Choroid plexus epithelial cell (primary cell): Measurements from ENCODE around the gene HOXC4.
"Not testable (repeated sequence)": the region's sequence is repeated elsewhere in the genome, so short reads cannot be mapped to it uniquely, and the experiment has no call there.

Source experiments
- DNase-seq: peaks from one replicate; pipeline ENCODE4 v3.0.0-alpha.2; 2010; ENCODE audit warnings: low read depth
- H3K4me3 ChIP-seq: 2 replicates; pipeline ENCODE4 v1.5.1; 2011; ENCODE audit warnings: low read depth, mild to moderate bottlenecking, control low read depth, low read length, moderate library complexity
- TF ChIP-seq, protein P1 (sequence below): conservative IDR thresholded peaks from 2 replicates; pipeline ENCODE4 v1.5.1; 2011; ENCODE audit warnings: low read depth, mild to moderate bottlenecking, control low read depth, inconsistent platforms, low read length, moderate library complexity

The HOXC4 gene

DNA sequence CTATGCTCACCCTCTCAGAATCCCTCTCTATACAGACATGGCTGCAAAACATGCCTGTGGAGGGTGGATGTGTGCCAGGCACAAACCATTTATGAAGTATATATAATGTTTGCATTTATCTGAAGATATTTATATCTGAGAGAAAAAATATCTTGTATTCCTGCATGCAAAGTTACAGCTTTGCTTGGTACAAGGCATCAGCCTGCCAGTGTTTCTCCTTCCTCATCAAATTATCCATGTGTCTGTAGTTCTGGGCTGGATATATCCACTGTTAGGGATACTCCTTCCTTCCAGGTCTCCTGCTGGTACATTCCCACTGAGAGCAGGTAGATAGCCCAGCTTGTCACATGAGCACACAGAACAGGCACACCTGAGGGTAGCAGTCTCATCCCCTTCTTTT lies 12.0 kb downstream of the HOXC4 start:
- DNase-seq, result no peak
- H3K4me3 ChIP-seq, result no peak overlapping the region
- TF ChIP-seq, protein P1, sequence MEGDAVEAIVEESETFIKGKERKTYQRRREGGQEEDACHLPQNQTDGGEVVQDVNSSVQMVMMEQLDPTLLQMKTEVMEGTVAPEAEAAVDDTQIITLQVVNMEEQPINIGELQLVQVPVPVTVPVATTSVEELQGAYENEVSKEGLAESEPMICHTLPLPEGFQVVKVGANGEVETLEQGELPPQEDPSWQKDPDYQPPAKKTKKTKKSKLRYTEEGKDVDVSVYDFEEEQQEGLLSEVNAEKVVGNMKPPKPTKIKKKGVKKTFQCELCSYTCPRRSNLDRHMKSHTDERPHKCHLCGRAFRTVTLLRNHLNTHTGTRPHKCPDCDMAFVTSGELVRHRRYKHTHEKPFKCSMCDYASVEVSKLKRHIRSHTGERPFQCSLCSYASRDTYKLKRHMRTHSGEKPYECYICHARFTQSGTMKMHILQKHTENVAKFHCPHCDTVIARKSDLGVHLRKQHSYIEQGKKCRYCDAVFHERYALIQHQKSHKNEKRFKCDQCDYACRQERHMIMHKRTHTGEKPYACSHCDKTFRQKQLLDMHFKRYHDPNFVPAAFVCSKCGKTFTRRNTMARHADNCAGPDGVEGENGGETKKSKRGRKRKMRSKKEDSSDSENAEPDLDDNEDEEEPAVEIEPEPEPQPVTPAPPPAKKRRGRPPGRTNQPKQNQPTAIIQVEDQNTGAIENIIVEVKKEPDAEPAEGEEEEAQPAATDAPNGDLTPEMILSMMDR, result no peak

DNA sequence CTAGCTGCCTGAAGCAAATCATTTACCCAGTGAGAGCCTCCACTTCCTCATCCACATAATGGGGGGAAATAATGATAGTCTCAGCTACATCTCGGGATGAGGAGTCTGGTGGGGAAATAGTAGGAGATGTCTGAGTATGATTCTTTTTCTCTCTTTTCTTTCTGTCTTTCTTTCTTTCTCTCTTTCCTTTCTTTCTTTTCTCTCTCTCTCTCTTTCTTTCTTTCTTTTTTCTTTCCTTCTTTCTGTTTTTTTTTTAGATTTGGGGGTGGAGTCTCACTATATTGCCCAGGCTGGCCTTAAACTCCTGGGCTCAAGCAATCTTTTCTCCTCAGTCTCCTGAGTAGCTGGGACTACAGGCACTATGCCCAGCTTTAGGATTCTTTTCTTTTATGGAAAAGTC lies 12.8 kb downstream of the HOXC4 start:
- TF ChIP-seq, protein P1, result no peak
- DNase-seq, result no peak
- H3K4me3 ChIP-seq, result no peak overlapping the region

DNA sequence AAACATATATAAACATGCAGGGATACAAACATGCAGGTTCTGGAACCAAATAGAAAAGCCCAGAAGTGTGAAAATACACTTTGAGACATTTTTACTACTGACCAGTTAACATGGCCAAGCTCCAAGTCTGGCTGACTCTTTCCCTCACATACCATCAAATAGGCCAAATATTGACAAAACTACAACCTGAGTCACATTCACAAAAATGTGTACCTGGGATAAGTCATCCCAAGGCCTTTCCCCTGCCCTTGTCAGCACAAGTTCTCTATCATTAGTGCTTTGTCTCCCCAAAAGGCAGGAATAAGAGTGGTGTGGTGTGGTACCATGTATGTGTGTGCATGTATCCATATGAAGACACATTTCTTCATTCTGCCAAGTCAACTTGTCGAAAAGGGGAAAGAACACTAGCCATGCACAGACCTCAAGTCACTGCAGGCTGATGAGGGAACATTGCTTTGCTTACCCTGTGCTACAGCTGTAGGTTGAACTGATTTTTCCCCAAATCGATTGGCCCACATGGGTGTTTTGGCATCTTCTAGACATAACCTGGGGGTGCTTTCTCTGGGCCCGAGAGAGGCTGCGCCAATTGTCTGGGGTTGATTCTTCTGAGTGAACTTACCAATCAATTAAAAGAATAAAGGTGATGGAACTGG lies 14.9 kb downstream of the HOXC4 start:
- no peak for DNase-seq
- H3K4me3 ChIP-seq, result no peak overlapping the region
- TF ChIP-seq, protein P1, result no peak

DNA sequence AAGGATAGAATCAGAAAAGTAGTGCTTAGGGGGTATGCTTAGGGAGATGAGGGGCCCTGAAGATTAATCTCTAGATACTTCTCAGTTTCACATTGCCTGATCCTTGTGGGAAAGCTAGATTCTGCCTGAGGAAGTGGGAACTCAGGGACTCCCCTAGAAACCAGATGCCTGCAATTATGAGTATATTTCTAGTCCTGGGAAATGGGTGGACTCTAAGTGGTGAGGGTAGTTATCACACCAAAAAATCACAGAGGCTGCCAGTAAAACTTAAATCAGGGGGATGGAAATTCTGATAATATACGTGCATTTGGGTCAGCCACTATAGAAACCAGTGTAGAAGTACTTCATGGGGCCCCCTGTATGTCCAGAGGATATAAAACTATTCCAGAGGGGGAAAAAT lies 18.3 kb downstream of the HOXC4 start:
- DNase-seq, result no peak
- H3K4me3 ChIP-seq, result no peak overlapping the region
- TF ChIP-seq, protein P1, result no peak

DNA sequence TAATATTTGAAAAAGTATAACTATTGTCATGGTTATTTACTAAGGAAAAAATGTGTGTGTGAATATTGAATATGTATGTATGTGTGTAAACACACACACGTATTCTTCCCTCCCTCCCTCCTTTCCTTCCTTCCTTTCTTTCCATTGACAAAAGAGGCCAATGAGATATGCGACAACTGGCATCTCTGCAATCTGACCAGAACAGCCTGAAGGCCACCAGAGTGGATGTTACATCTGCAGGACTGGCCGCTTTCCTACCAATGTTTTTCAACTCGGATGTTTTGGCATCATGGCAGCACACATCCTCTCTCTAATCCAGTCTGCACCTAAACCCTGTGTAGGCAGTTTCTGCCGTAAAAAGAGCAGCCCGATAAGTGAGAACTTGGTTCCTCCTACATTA lies 20.7 kb downstream of the HOXC4 start:
- TF ChIP-seq, protein P1, result no peak
- H3K4me3 ChIP-seq, result no peak overlapping the region
- no peak for DNase-seq

DNA sequence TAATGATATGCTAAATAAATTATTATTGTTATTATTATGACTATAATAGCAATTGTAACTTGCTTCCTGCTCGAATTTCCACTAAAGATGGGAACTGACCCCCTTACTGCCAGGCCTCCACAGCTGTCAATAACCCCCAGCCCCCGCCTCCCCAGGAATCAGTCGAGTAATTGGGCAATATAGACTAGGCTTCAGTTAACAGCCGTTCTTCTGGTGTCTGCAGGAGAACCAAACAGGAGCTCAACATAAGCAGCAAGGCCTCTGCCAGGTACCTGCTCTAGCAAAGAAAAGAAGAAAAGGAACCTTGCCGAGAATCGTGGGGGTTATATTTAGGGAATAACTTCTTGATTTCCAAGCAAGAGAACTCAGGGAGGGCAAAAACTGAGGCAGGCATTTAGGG lies 21.8 kb downstream of the HOXC4 start:
- H3K4me3 ChIP-seq, result no peak overlapping the region
- TF ChIP-seq, protein P1, result no peak
- DNase-seq, result no peak

DNA sequence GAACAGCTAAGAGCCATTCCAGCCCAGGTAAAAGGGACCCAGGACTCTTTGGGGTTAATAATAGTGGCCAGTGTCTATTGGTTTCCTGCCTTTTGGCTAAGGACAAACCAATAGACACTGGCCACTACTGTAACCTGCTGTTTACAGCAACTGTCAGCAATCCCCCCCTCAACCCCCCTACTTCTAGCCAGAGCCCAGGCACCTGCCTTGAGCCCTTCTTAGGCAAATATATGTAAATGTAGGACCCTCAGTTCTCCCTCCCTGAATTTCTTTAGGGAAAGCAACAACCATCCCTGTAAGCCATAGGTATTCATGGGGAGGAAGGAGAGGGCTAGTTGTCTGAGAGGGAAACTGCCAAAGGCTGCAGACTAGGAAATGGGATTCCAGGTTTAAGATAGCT lies 22.3 kb downstream of the HOXC4 start:
- TF ChIP-seq, protein P1, result no peak
- no peak overlapping the region for H3K4me3 ChIP-seq
- no peak for DNase-seq

DNA sequence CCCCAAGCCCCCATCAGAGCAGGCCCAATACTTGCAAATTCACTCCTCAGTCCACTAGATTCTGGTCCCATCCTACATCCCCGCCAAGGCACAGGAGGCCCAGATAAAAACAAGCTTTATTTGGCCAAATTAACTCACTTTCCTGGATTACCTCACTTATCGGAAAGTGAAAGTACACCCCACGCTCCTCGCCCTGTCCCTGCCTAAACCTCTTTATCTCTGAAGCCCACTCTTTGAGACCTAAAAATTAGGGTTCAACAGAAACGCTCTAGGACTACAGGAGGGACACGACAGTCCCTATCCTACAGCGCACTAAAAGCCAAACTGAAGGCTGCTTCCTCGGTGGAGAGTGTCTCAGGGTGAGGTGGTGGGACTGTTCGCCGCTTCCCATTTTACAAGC lies 24.2 kb downstream of the HOXC4 start:
- not testable (repeated sequence) for H3K4me3 ChIP-seq, DNase-seq

DNA sequence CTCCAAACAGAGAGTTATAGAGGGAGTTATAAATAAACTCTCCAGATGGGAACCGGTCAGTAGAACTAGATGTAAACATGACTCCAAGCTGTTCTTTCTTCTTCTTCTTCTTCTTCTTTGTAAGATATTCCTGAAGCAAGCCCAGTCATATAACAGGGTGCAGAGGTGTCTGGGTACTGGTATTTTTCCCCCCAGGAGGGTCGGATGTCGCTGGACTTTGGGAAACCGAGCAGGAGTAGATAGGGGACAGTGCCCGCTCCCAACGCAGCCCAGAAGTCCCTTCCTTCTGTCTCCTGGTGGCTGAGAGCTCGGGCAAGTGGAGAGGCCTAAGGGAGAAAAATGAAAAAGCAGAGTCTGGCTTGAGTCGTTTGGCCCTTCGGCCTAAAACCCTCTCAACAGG lies 25.5 kb downstream of the HOXC4 start:
- not testable (repeated sequence) for DNase-seq, H3K4me3 ChIP-seq

DNA sequence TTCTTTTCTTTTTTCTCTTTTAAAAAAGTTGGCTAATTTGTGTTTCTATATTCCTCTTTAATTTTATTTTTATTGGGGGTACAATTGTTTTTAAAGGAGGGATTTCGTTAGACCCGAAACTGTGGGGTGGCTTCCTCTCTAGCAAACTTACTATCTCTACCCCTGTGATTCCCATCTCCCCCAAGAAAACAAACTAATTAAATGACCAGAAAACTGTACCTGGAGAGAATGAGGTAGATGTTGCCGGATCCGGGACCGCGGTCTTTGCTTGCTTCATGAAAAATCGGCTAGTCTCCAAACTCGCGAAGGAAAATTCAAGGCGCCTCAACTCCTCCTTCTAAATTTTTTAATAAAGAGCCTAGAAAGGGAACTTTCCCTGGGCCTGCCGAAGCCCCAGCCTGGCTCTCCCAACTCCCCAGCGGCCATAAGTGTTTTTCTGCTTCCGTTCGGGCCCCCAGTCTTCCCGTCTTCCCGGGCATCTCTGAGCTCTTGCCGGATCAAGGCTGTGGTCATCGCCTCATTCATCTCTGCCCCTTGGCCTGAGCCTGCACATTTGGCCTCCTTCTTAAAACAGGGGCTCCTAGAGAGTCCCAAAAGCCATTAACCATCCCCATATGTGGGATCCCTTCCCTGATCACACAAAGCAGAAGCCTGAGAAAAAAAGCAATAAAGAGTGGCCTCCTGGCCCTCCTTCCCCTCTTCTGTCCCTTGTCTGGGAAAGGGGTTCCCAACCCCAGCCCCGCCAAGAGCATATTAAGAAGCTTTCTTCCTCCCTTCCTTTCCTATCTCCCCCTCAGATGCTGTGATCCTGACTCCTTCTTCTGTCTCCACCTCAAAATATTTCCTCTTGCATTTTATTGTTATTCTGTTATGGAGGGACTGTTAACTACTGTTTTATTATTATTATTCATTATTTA lies 26.6 kb downstream of the HOXC4 start:
- not testable (repeated sequence) for DNase-seq, H3K4me3 ChIP-seq
